Endodermal cell (in vitro differentiated cells): Measurements from ENCODE around the gene DPF3. TPM values are rescaled to one million over a fixed set of nuclear protein-coding genes. Genes with fewer than 3 reads are reported as not detected.

ENCODE experiments used
- DNase-seq: peaks from one replicate; pipeline ENCODE4 v3.0.0-alpha.2; 2017
- H3K27ac ChIP-seq: 2 replicates; pipeline ENCODE4 v1.5.1; 2013; ENCODE audit warnings: mild to moderate bottlenecking, low read depth, low read length, moderate library complexity
- H3K27me3 ChIP-seq: 2 replicates; pipeline ENCODE4 v1.6.1; 2013; ENCODE audit warnings: mild to moderate bottlenecking, low read length, moderate library complexity; ENCODE audit not compliant: insufficient read depth, control insufficient read depth, poor library complexity, severe bottlenecking
- H3K36me3 ChIP-seq: 2 replicates; pipeline ENCODE4 v1.7.0; 2013; ENCODE audit warnings: mild to moderate bottlenecking, low read length, moderate library complexity; ENCODE audit not compliant: control insufficient read depth, insufficient read depth
- H3K4me1 ChIP-seq: one replicate; pipeline ENCODE4 v1.7.0; 2013; ENCODE audit warnings: low read length; ENCODE audit not compliant: control insufficient read depth, insufficient read depth
- H3K4me3 ChIP-seq: 2 replicates; pipeline ENCODE4 v1.5.1; 2013; ENCODE audit warnings: mild to moderate bottlenecking, low read length, moderate library complexity
- H3K9ac ChIP-seq: 2 replicates; pipeline ENCODE4 v1.6.1; 2013; ENCODE audit warnings: mild to moderate bottlenecking, low read length, moderate library complexity; ENCODE audit not compliant: poor library complexity, severe bottlenecking; ENCODE audit errors: extremely low read depth
- H3K9me3 ChIP-seq: 2 replicates; pipeline ENCODE4 v1.6.1; 2013; ENCODE audit warnings: mild to moderate bottlenecking, low read length, moderate library complexity; ENCODE audit not compliant: control insufficient read depth
- H3K27ac Mint-ChIP-seq: 2 replicates; pipeline ENCODE4 v1.8.0; 2020; ENCODE audit warnings: mixed read lengths
- H3K27me3 Mint-ChIP-seq: 2 replicates; pipeline ENCODE4 v1.8.0; 2021; ENCODE audit warnings: mild to moderate bottlenecking, mixed read lengths; ENCODE audit not compliant: insufficient read depth
- H3K36me3 Mint-ChIP-seq: 2 replicates; pipeline ENCODE4 v1.8.0; 2020; ENCODE audit warnings: low read depth, mixed read lengths
- H3K4me1 Mint-ChIP-seq: 2 replicates; pipeline ENCODE4 v1.8.0; 2020; ENCODE audit warnings: mixed read lengths
- H3K4me3 Mint-ChIP-seq: 2 replicates; pipeline ENCODE4 v1.8.0; 2020; ENCODE audit warnings: mild to moderate bottlenecking, moderate library complexity, mixed read lengths
- H3K9me3 Mint-ChIP-seq: 2 replicates; pipeline ENCODE4 v1.8.0; 2020; ENCODE audit warnings: mild to moderate bottlenecking, mixed read lengths
- CTCF ChIP-seq: fragments of 200-600 bp; sonication (generic); conservative IDR thresholded peaks from 2 replicates; pipeline ENCODE4 v1.5.0; 2021; ENCODE audit warnings: antibody characterized with exemption, mild to moderate bottlenecking
- WGBS, 2 experiments: methylation state at CpG; one replicate each; pipeline versions ENCODE4 v1.1.5 to v1.1.7; 2013; ENCODE audit warnings: missing lambda C conversion rate in 2 of 2, mixed read lengths in 1 of 2; ENCODE audit not compliant: insufficient coverage in 1 of 2, insufficient read length in 1 of 2; 5-methylcytosine and 5-hydroxymethylcytosine counted together
- total RNA-seq, 2 donors: library from RNA; stranded (reverse); fragmentation: NEBNext Ultra II Directional in 1 of 2; extraction: Animal tissue kit (Norgen Biotek cat#: 25700) in 1 of 2; gene quantifications; 2 replicates in 1 of 2; 3 replicates in 1 of 2; pipeline ENCODE4 v1.2.1, GENCODE V29; 2021

The DPF3 gene
- total RNA-seq, 2 donors from 2014 or later, result not detected

GRCh38 chr14:72715850-72716228 lies 178.1 kb downstream of the DPF3 start:
- Histone ChIP-seq H3K27me3 (no peaks in the 10 kb centered on the region), H3K27ac (no peak overlapping the region), H3K36me3 (no peaks in the 10 kb centered on the region), H3K4me1 (no peaks in the 10 kb centered on the region), H3K4me3 (no peak overlapping the region), H3K9ac (no peak overlapping the region), H3K9me3 (no peaks in the 10 kb centered on the region)
- Mint-ChIP-seq H3K36me3 (no peaks in the 10 kb centered on the region), H3K9me3 (no peaks in the 10 kb centered on the region), H3K4me1 (no peaks in the 10 kb centered on the region), H3K27ac (no peak overlapping the region), H3K27me3 (no peaks in the 10 kb centered on the region), H3K4me3 (no peak overlapping the region)
- TF ChIP-seq CTCF, result no peak
- no peak for DNase-seq
- WGBS, 2 experiments, result 79 to 85% methylated on average over 4 to 9 of the region's 9 CpGs

GRCh38 chr14:72715215-72715849 lies 178.6 kb downstream of the DPF3 start:
- Histone ChIP-seq H3K4me1 (no peaks in the 10 kb centered on the region), H3K36me3 (no peaks in the 10 kb centered on the region), H3K27ac (no peak overlapping the region), H3K9me3 (no peaks in the 10 kb centered on the region), H3K4me3 (no peak overlapping the region), H3K27me3 (no peaks in the 10 kb centered on the region), H3K9ac (no peak overlapping the region)
- Mint-ChIP-seq H3K4me1 (no peaks in the 10 kb centered on the region), H3K27ac (no peak overlapping the region), H3K4me3 (no peak overlapping the region), H3K9me3 (no peaks in the 10 kb centered on the region), H3K27me3 (no peaks in the 10 kb centered on the region), H3K36me3 (no peaks in the 10 kb centered on the region)
- no peak for DNase-seq
- 92 to 94% methylated on average over 5 to 7 of the region's 7 CpGs for WGBS, 2 experiments
- TF ChIP-seq CTCF, result no peak

- Histone ChIP-seq H3K9me3 (no peaks in the 10 kb centered on the region), H3K4me3 (no peak overlapping the region), H3K27me3 (no peaks in the 10 kb centered on the region), H3K9ac (no peak overlapping the region), H3K4me1 (no peaks in the 10 kb centered on the region), H3K27ac (no peak overlapping the region), H3K36me3 (no peaks in the 10 kb centered on the region)
- H3K4me1 Mint-ChIP-seq, result no peaks in the 10 kb centered on the region
- no peaks in the 10 kb centered on the region for H3K36me3 Mint-ChIP-seq
- no peak for DNase-seq
- no peak overlapping the region for H3K27ac Mint-ChIP-seq
- no peaks in the 10 kb centered on the region for H3K27me3 Mint-ChIP-seq
- H3K9me3 Mint-ChIP-seq, result no peaks in the 10 kb centered on the region
- no peak for TF ChIP-seq CTCF
- no peak overlapping the region for H3K4me3 Mint-ChIP-seq
- 83% methylated on average over 5 to 8 of the region's 8 CpGs for WGBS, 2 experiments
Observed at GRCh38 chr14:72714871-72715214, 179.1 kb downstream of the DPF3 start.
